Stomach (tissue), 9 donors: ENCODE measurements around the gene ENOX1. TPM values are rescaled to one million over a fixed set of nuclear protein-coding genes. Genes with fewer than 3 reads are reported as not detected.

Source experiments
- DNase-seq, 2 donors: peaks; one replicate each; pipeline versions ENCODE4 v3.0.0 to v3.0.0-alpha.2; 2013 to 2019
- H3K27ac ChIP-seq, 5 donors: fragments of 200-600 bp in 4 of 5; sonication (generic) in 4 of 5; one replicate each; pipeline ENCODE4 v1.5.1; 2013 to 2019; ENCODE audit warnings: mild to moderate bottlenecking in 1 of 5, moderate library complexity in 1 of 5
- H3K27me3 ChIP-seq, 3 donors: fragments of 200-600 bp; sonication (generic); one replicate each; pipeline ENCODE4 v1.5.1; 2017 to 2019; ENCODE audit warnings: mixed run types in 1 of 3
- H3K36me3 ChIP-seq, 4 donors: fragments of 200-600 bp; sonication (generic); 1 replicate in 3 of 4; 2 replicates in 1 of 4; pipeline ENCODE4 v1.5.1; 2016 to 2019
- H3K4me1 ChIP-seq, 4 donors: fragments of 200-600 bp; sonication (generic); one replicate each; pipeline ENCODE4 v1.5.1; 2016 to 2019
- H3K4me3 ChIP-seq, 4 donors: fragments of 200-600 bp; sonication (generic) in 3 of 4; one replicate each; pipeline ENCODE4 v1.5.1; 2016 to 2019; ENCODE audit warnings: mild to moderate bottlenecking in 1 of 4
- H3K9me3 ChIP-seq, 4 donors: fragments of 200-600 bp; sonication (generic); one replicate each; pipeline ENCODE4 v1.5.1; 2016 to 2019
- EP300 ChIP-seq: sonication (generic); formaldehyde crosslinking; IDR thresholded peaks from one replicate; pipeline ENCODE4 v1.6.1; 2017; ENCODE audit warnings: antibody characterized with exemption
- POLR2A ChIP-seq, 4 donors: fragments of 450-650 bp; IDR thresholded peaks; one replicate each; pipeline ENCODE4 v1.6.1; 2016; ENCODE audit warnings: antibody characterized with exemption in 4 of 4, control low read depth in 2 of 4, mild to moderate bottlenecking in 1 of 4, moderate library complexity in 1 of 4
- POLR2AphosphoS5 ChIP-seq, 3 donors: sonication (generic); formaldehyde crosslinking; IDR thresholded peaks; one replicate each; pipeline ENCODE4 v1.6.1; 2016; ENCODE audit warnings: antibody characterized with exemption in 3 of 3
- WGBS, 5 donors: extraction: QIAGEN DNeasy Blood & Tissue Kit in 3 of 5; methylation state at CpG; one replicate each; pipeline versions ENCODE4 v1.1.5 to v1.1.7; 2013 to 2018; 5-methylcytosine and 5-hydroxymethylcytosine counted together
- intact Hi-C: fragments of 100-400 bp; cut with DNase I; formaldehyde crosslinking; loops from one replicate; pipeline ENCODE4 v1.15.1; 2023; ENCODE audit warnings: low total_unique reads
- polyA plus RNA-seq, 3 donors: library from polyadenylated mRNA; stranded (reverse); fragments of 200-250 nt; gene quantifications; one replicate each; pipeline ENCODE4 v1.2.3, GENCODE V29; 2013
- total RNA-seq, 5 donors: library from RNA; depleted of rRNA; stranded (reverse); fragments of >200 nt; gene quantifications; one replicate each; pipeline versions ENCODE4 v1.1.0 to v1.2.3, GENCODE V29; 2014 to 2016
- TF ChIP-seq, protein P1 (sequence below), 7 experiments: fragments of 450-650 bp in 4 of 7; fragments of 200-600 bp in 3 of 7; sonication (generic) in 3 of 7; IDR thresholded peaks; one replicate each; pipeline ENCODE4 v1.5.1; 2016 to 2019; ENCODE audit warnings: antibody characterized with exemption in 7 of 7, control low read depth in 2 of 7, mild to moderate bottlenecking in 1 of 7
- donor health status: healthy with polysubstance abuse.
- donor health status: Bipolar disorder and iron deficiency.
- donor health status: healthy.

The ENOX1 gene
- total and polyA plus RNA-seq, 8 donors = 0.46 to 6.2 (median 1.4) TPM; not detected in 1

DNA sequence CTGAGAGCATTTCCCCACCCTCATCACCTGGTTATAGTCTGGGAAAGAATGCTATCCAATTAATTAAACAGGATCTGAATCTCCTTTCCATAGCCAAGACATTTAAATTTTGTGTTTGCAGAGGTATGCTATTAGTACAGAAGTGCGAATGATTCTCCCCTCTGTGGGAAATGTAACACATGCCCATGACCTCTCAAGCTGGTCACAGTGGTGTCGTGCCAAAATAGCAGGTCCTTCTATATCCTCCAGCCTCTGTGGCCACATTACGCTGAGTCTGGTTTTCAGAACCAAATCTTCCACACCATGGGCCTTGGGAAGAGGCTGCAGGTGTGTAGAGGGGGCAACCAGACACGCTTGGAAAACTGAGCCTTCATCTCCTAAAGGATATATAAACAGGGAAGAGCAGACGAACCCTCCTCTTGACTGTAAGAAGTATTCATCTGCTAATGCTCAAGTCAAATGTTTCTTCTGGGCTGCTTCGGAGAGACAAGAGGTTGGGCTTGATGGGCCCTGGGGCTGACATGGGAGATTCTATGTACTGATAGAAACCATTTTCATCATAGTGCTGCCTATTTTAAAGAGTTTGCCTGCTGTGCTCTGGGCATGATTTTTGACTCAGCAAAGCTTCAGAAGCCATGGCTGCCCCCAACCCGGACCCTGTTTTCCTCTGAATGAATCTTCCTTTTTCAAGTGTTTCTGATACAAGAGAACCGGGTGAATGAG, 565.7 kb downstream of the ENOX1 start:
- Histone ChIP-seq H3K4me1 (no peaks in the 10 kb centered on the region), H3K27ac (no peak overlapping the region), H3K36me3 (no peaks in the 10 kb centered on the region), H3K9me3 (no peaks in the 10 kb centered on the region), H3K27me3 (no peaks in the 10 kb centered on the region), H3K4me3 (no peak overlapping the region)
- intact Hi-C loops = no loop called here
- DNase-seq = no peak
- TF ChIP-seq EP300 (no peak), POLR2AphosphoS5 (IDR thresholded peaks at IDR 0.05) (no peak), POLR2A (IDR thresholded peaks at IDR 0.05) (no peak)
- TF ChIP-seq, protein P1, sequence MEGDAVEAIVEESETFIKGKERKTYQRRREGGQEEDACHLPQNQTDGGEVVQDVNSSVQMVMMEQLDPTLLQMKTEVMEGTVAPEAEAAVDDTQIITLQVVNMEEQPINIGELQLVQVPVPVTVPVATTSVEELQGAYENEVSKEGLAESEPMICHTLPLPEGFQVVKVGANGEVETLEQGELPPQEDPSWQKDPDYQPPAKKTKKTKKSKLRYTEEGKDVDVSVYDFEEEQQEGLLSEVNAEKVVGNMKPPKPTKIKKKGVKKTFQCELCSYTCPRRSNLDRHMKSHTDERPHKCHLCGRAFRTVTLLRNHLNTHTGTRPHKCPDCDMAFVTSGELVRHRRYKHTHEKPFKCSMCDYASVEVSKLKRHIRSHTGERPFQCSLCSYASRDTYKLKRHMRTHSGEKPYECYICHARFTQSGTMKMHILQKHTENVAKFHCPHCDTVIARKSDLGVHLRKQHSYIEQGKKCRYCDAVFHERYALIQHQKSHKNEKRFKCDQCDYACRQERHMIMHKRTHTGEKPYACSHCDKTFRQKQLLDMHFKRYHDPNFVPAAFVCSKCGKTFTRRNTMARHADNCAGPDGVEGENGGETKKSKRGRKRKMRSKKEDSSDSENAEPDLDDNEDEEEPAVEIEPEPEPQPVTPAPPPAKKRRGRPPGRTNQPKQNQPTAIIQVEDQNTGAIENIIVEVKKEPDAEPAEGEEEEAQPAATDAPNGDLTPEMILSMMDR (IDR thresholded peaks at IDR 0.05) = no peak
- WGBS, 5 donors = 91 to 95% (median 93%) methylated on average over 8 of the region's 8 CpGs

DNA sequence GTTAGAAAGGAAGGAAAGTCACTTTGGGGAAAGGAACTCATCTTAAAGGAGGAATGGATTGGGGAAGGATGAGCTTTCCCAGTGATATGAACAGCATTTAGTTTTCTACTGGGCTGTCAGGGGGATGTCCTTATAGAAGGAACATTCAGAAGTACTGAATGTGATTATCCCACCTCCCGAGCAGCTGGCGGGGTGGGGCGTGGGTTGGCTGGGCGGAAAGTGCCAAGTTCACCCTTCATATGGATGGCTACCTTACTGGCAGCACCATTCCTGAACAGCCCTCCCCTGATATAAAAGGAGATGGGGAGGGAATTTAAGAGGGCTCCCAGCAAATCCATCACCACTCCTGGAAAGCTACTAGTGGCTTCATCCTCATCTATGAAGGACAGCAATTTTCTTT, 572.6 kb downstream of the ENOX1 start:
- Histone ChIP-seq H3K27ac (no peak overlapping the region), H3K27me3 (no peaks in the 10 kb centered on the region), H3K9me3 (no peaks in the 10 kb centered on the region), H3K4me3 (no peak overlapping the region), H3K36me3 (no peaks in the 10 kb centered on the region), H3K4me1 (no peaks in the 10 kb centered on the region)
- no peak for DNase-seq
- 89 to 93% (median 92%) methylated on average over 4 of the region's 4 CpGs for WGBS, 5 donors
- TF ChIP-seq, protein P1 (IDR thresholded peaks at IDR 0.05) = no peak
- TF ChIP-seq EP300 (no peak), POLR2AphosphoS5 (IDR thresholded peaks at IDR 0.05) (no peak), POLR2A (IDR thresholded peaks at IDR 0.05) (no peak)
- intact Hi-C loops = no loop called here

DNA sequence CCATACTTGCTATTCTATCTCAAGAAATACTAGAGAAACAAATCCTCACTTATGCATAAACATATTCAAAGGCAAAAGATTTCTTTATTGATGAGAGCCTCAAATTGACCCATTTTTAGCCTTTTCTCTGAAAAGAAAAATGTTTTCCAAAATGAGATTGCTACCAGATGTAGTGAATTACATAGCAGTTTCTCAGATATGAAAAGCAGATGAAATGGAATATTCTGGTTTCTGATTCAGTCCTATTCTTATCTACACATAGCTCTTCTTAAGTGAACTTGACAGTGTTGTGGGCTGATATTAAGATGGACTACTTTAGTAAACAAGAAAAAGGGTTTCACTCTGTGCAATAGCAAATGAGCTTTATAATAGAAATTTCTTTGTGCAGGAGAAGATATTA, 579.9 kb downstream of the ENOX1 start:
- H3K27me3 ChIP-seq = no peaks in the 10 kb centered on the region
- no peak for DNase-seq
- H3K9me3 ChIP-seq = peaks cover 0 to 7% (median 0%) of the 10 kb centered on the region in 4 donors
- H3K36me3 ChIP-seq = no peaks in the 10 kb centered on the region
- no peak overlapping the region for H3K4me3 ChIP-seq
- H3K4me1 ChIP-seq = no peaks in the 10 kb centered on the region
- no peak overlapping the region for H3K27ac ChIP-seq
- no peak for TF ChIP-seq POLR2AphosphoS5 (IDR thresholded peaks at IDR 0.05)
- TF ChIP-seq, protein P1 (IDR thresholded peaks at IDR 0.05) = no peak
- TF ChIP-seq POLR2A (IDR thresholded peaks at IDR 0.05) = no peak
- no peak for TF ChIP-seq EP300
- intact Hi-C loops = no loop called here

DNA sequence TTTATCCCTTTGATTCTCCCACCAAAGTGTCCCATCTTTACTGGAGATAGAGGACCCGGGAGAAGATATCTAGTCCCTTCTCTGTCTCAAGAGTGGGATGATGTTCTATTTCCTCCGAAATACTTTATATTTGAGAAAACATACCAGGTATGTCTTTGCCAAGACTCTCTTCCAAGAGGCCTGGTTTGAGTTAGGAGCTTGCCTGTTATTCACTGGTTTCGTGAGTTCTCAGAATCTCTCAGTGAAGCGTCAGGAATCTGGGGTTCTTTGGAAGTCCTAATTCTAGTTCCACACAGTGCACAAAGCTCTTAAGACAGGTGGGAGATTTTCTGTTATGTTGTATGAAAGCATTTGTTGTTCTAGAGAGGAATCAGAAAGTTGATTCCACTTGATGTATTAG, 581.4 kb downstream of the ENOX1 start:
- intact Hi-C loops = no loop called here
- WGBS, 5 donors = 87 to 98% (median 94%) methylated on average over 4 of the region's 4 CpGs
- no peak for DNase-seq
- Histone ChIP-seq H3K4me1 (no peaks in the 10 kb centered on the region), H3K36me3 (no peaks in the 10 kb centered on the region), H3K27ac (no peak overlapping the region), H3K4me3 (no peak overlapping the region), H3K27me3 (no peaks in the 10 kb centered on the region), H3K9me3 (peaks cover 0 to 7% (median 0%) of the 10 kb centered on the region in 4 donors)
- TF ChIP-seq POLR2A (IDR thresholded peaks at IDR 0.05) (no peak), EP300 (no peak)
- TF ChIP-seq, protein P1 (IDR thresholded peaks at IDR 0.05) = no peak
